DOHH2 (cell line): ENCODE results near the gene KPNA1.

Experiments used
- CTCF ChIP-seq: fragments of 200-600 bp; sonication (generic); IDR thresholded peaks from one replicate; pipeline ENCODE4 v1.5.1; 2014; ENCODE audit warnings: antibody characterized with exemption, mild to moderate bottlenecking, low read depth, low read length; ENCODE audit not compliant: poor library complexity, severe bottlenecking
- EZH2phosphoT487 ChIP-seq: fragments of 200-600 bp; sonication (generic); IDR thresholded peaks from 2 replicates; pipeline ENCODE4 v1.6.1; 2017; ENCODE audit warnings: borderline replicate concordance, mild to moderate bottlenecking, antibody characterized with exemption, low read length, moderate library complexity, mixed read lengths

GRCh38 chr3:122548076-122548475 is 33.3 kb upstream of the KPNA1 start:
- TF ChIP-seq CTCF: no peak
- no peak for TF ChIP-seq EZH2phosphoT487
